Measurements from ENCODE around the gene EVX1.

The EVX1 gene

DNA sequence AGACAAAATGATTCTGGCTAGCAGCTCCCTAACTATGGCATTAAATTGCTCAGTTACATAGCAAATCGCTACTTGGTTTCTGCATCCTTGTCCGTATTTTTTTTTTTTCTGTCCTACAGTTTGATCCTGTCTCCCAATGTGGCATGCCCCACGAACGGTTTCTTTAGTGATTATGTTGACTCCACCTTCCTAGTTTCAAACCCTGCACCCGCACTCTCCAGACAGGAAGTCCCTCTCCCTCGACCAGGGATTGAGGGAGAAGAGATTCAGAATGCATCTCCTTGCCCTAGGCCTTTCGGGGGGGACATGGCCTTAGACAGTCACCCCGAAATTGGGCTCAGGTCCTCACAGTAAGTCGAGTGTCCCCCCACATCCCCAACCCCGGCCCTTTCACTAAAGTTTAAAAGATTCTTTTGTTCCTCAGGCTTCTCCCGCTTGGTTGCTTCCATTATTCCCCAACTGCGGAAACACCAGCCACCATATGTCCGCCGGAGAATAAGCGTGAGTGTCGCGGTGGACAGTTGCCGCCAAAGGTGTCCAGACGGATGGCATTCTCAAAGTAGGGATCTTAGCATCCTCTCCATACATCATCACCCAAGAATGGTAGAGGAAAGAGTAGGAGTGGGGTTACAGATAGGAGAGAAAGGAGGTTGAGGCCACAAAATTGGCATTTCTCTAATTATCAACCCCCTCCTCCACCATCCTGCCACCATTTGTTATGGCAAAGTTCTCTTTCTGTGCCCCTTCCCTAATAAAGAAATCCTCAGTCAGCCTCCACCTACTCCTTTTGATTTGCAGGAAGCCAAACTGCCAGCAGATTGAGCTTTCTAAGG is 7.3 kb downstream of the EVX1 start:
- H3K27ac ChIP-seq, result no peak overlapping the region
- intact Hi-C loops (cut with DNase I; ENCODE audit: low total_unique reads), result no loop called here
- H3K4me1 ChIP-seq, result peaks cover 0 to 28% (median 26%) of the 10 kb centered on the region in 4 donors
- no peak overlapping the region for H3K4me3 ChIP-seq
- peaks cover 6 to 86% of the 10 kb centered on the region in 2 donors for H3K27me3 ChIP-seq
- TF ChIP-seq CTCF (IDR thresholded peaks at IDR 0.05), result no peak
- H3K9me3 ChIP-seq, result no peaks in the 10 kb centered on the region
- H3K36me3 ChIP-seq, result no peaks in the 10 kb centered on the region
- no peak for DNase-seq

DNA sequence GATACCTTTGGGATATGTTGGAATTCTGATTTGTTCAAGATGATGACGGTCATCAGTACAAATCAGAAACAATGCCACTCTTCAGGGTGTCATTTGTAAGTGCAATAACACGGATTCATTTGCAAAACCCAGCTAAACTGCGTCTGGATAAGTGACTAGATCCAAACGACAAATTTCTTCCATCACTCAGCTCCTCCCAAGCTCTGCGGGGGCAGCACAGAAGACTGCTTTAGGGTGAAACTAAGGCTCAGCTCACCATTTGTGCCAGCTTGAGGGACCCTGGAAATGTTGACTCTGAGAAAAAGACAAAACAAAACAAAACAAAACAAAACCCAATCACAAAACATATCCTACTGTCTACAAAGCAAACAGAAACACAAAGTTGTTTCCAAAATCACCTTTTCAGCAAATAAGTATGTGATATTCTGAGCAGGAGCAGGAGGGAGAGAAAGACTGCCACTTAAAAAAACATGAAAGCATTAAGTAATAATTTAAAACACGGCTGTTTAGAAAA is 8.0 kb downstream of the EVX1 start:
- peaks cover 6 to 83% of the 10 kb centered on the region in 2 donors for H3K27me3 ChIP-seq
- H3K36me3 ChIP-seq, result no peaks in the 10 kb centered on the region
- H3K9me3 ChIP-seq, result no peaks in the 10 kb centered on the region
- H3K4me3 ChIP-seq, result no peak overlapping the region
- TF ChIP-seq CTCF (IDR thresholded peaks at IDR 0.05), result no peak
- intact Hi-C loops (cut with DNase I; ENCODE audit: low total_unique reads), result no loop called here
- no peak overlapping the region for H3K27ac ChIP-seq
- H3K4me1 ChIP-seq, result peaks cover 0 to 22% (median 20%) of the 10 kb centered on the region in 4 donors
- DNase-seq, result no peak

GRCh38 chr7:27251136-27251651 is 8.6 kb downstream of the EVX1 start:
- Histone ChIP-seq H3K27me3 (peaks cover under 1 to 77% of the 10 kb centered on the region in 2 donors), H3K27ac (no peak overlapping the region), H3K4me3 (peak overlapping the region in 1 of 2 donors; percentile 18), H3K36me3 (no peaks in the 10 kb centered on the region), H3K9me3 (no peaks in the 10 kb centered on the region), H3K4me1 (peaks cover 0 to 16% (median 14%) of the 10 kb centered on the region in 4 donors)
- DNase-seq, result no peak
- intact Hi-C loops (cut with DNase I; ENCODE audit: low total_unique reads), result no loop called here
- no peak for TF ChIP-seq CTCF (IDR thresholded peaks at IDR 0.05)

GRCh38 chr7:27251652-27252590 is 9.3 kb downstream of the EVX1 start:
- intact Hi-C loops (cut with DNase I; ENCODE audit: low total_unique reads), result no loop called here
- Histone ChIP-seq H3K4me3 (peak overlapping the region in 1 of 2 donors; percentile 18), H3K27me3 (peaks cover 0 to 70% of the 10 kb centered on the region in 2 donors), H3K36me3 (no peaks in the 10 kb centered on the region), H3K27ac (no peak overlapping the region), H3K9me3 (no peaks in the 10 kb centered on the region), H3K4me1 (peaks cover 0 to 12% (median 11%) of the 10 kb centered on the region in 4 donors)
- DNase-seq, result no peak
- no peak for TF ChIP-seq CTCF (IDR thresholded peaks at IDR 0.05)

DNA sequence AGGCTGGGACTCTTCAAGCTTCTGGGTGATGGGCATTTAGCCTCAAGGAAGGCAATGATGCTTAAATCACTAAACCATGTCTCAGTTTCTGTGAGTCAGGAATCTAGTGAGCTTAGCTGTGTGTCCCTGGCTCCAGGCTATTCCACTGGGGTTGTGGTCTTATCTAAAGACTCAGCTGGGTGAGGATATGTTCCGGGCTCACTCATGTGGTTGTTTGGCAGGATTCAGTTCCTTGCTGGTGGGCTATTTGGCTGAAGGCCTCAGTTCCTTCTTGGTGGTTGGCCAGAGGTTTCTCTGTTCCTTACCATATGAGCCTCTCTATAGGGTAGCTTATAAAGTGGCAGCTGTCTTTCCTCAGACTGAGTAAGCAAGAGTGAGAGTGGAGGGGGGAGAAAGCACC is 12.0 kb downstream of the EVX1 start:
- no peak overlapping the region for H3K4me3 ChIP-seq
- no peak for DNase-seq
- H3K36me3 ChIP-seq, result no peaks in the 10 kb centered on the region
- TF ChIP-seq CTCF (IDR thresholded peaks at IDR 0.05), result no peak
- no peaks in the 10 kb centered on the region for H3K9me3 ChIP-seq
- intact Hi-C loops (cut with DNase I; ENCODE audit: low total_unique reads), result no loop called here
- no peak overlapping the region for H3K27ac ChIP-seq
- peaks cover 0 to 12% (median 11%) of the 10 kb centered on the region in 4 donors for H3K4me1 ChIP-seq
- H3K27me3 ChIP-seq, result peaks cover 0 to 43% of the 10 kb centered on the region in 2 donors

Measured in tibial artery (tissue), 4 donors.